Peyer's patch (tissue), 4 donors: Measurements from ENCODE around the gene GP1BA. TPM values are rescaled to one million over a fixed set of nuclear protein-coding genes. Genes with fewer than 3 reads are reported as not detected.

Experiments used
- DNase-seq, 3 donors: peaks; one replicate each; pipeline ENCODE4 v3.0.0-alpha.2; 2017 to 2019
- H3K27ac ChIP-seq, 4 donors: fragments of 200-600 bp; sonication (generic); one replicate each; pipeline ENCODE4 v1.5.1; 2016 to 2019
- H3K27me3 ChIP-seq, 2 donors: fragments of 200-600 bp; sonication (generic); one replicate each; pipeline ENCODE4 v1.5.1; 2019
- H3K36me3 ChIP-seq, 3 donors: fragments of 200-600 bp; sonication (generic); one replicate each; pipeline ENCODE4 v1.5.1; 2016 to 2019
- H3K4me1 ChIP-seq, 4 donors: fragments of 200-600 bp; sonication (generic); one replicate each; pipeline ENCODE4 v1.5.1; 2016 to 2019
- H3K4me3 ChIP-seq, 4 donors: fragments of 200-600 bp; sonication (generic); 1 replicate in 3 of 4; 2 replicates in 1 of 4; pipeline ENCODE4 v1.5.1; 2016 to 2019; ENCODE audit warnings: mild to moderate bottlenecking in 1 of 4
- H3K9me3 ChIP-seq, 4 donors: fragments of 200-600 bp; sonication (generic); one replicate each; pipeline ENCODE4 v1.5.1; 2016 to 2019; ENCODE audit warnings: mild to moderate bottlenecking in 1 of 4
- CTCF ChIP-seq, 6 experiments: fragments of 450-650 bp in 4 of 6; fragments of 200-600 bp in 2 of 6; sonication (generic) in 1 of 6; IDR thresholded peaks; one replicate each; pipeline ENCODE4 v1.5.1; 2017 to 2019; ENCODE audit warnings: antibody characterized with exemption in 6 of 6, mild to moderate bottlenecking in 3 of 6, moderate library complexity in 1 of 6
- POLR2A ChIP-seq, 2 donors: fragments of 450-650 bp; IDR thresholded peaks; one replicate each; pipeline ENCODE4 v1.5.1; 2017; ENCODE audit warnings: antibody characterized with exemption in 2 of 2, mild to moderate bottlenecking in 2 of 2, moderate library complexity in 2 of 2
- total RNA-seq, 4 donors: library from RNA; depleted of rRNA; stranded (reverse); fragments of >200 nt; gene quantifications; one replicate each; pipeline ENCODE4 v1.1.0, GENCODE V29; 2016

The GP1BA gene
- total RNA-seq, result not detected

GRCh38 chr17:4931963-4932362 is at the start of gene GP1BA:
Gene GP1BA (plus strand): TSS chr17:4932277. CDS start chr17:4932605, 328 bp downstream.
- no peaks in the 10 kb centered on the region for H3K27me3 ChIP-seq
- TF ChIP-seq CTCF (IDR thresholded peaks at IDR 0.05), result no peak
- no peak for TF ChIP-seq POLR2A (IDR thresholded peaks at IDR 0.05)
- DNase-seq, result no peak

GRCh38 chr17:4884489-4884888 is 47.6 kb upstream of the GP1BA start:
- no peak for DNase-seq
- peaks cover 0 to 69% (median 0%) of the 10 kb centered on the region in 3 donors for H3K36me3 ChIP-seq
- TF ChIP-seq CTCF (IDR thresholded peaks at IDR 0.05), result no peak
- no peak for TF ChIP-seq POLR2A (IDR thresholded peaks at IDR 0.05)

More at GRCh38 chr17:4931963-4932362, at the start of gene GP1BA:
- H3K4me3 ChIP-seq, result no peak within 1 kb of the TSS
- H3K9me3 ChIP-seq, result no peaks in the 10 kb centered on the region
- H3K4me1 ChIP-seq, result peaks cover 0 to 10% (median 7%) of the 10 kb centered on the region in 4 donors
- no peak within 1 kb of the TSS for H3K27ac ChIP-seq
- H3K36me3 ChIP-seq, result peaks cover 0 to 7% (median 0%) of the 10 kb centered on the region in 3 donors

GRCh38 chr17:4886830-4887229 is 45.2 kb upstream of the GP1BA start:
- Histone ChIP-seq H3K36me3 (peaks cover 0 to 81% (median 0%) of the 10 kb centered on the region in 3 donors), H3K9me3 (no peaks in the 10 kb centered on the region), H3K27me3 (no peaks in the 10 kb centered on the region), H3K27ac (no peak overlapping the region), H3K4me3 (no peak overlapping the region), H3K4me1 (no peaks in the 10 kb centered on the region)
- DNase-seq, result no peak
- no peak for TF ChIP-seq POLR2A (IDR thresholded peaks at IDR 0.05)
- no peak for TF ChIP-seq CTCF (IDR thresholded peaks at IDR 0.05)

More at GRCh38 chr17:4884489-4884888, 47.6 kb upstream of the GP1BA start:
- no peaks in the 10 kb centered on the region for H3K9me3 ChIP-seq
- H3K27me3 ChIP-seq, result no peaks in the 10 kb centered on the region
- H3K27ac ChIP-seq, result no peak overlapping the region
- H3K4me1 ChIP-seq, result no peaks in the 10 kb centered on the region
- no peak overlapping the region for H3K4me3 ChIP-seq

- no peak overlapping the region for H3K4me3 ChIP-seq
- H3K9me3 ChIP-seq, result no peaks in the 10 kb centered on the region
- H3K4me1 ChIP-seq, result no peaks in the 10 kb centered on the region
- TF ChIP-seq POLR2A (IDR thresholded peaks at IDR 0.05) (no peak), CTCF (IDR thresholded peaks at IDR 0.05) (no peak)
- no peak overlapping the region for H3K27ac ChIP-seq
- DNase-seq, result no peak
- no peaks in the 10 kb centered on the region for H3K27me3 ChIP-seq
- H3K36me3 ChIP-seq, result peaks cover 0 to 84% (median 0%) of the 10 kb centered on the region in 3 donors
Measured at GRCh38 chr17:4887581-4887980, 44.5 kb upstream of the GP1BA start.

- H3K36me3 ChIP-seq, result peaks cover 0 to 92% (median 0%) of the 10 kb centered on the region in 3 donors
- no peaks in the 10 kb centered on the region for H3K27me3 ChIP-seq
- no peak for DNase-seq
- no peak overlapping the region for H3K4me3 ChIP-seq
- no peaks in the 10 kb centered on the region for H3K9me3 ChIP-seq
- H3K27ac ChIP-seq, result no peak overlapping the region
- no peaks in the 10 kb centered on the region for H3K4me1 ChIP-seq
- no peak for TF ChIP-seq CTCF (IDR thresholded peaks at IDR 0.05)
- no peak for TF ChIP-seq POLR2A (IDR thresholded peaks at IDR 0.05)
Measured at GRCh38 chr17:4891411-4892410, 40.4 kb upstream of the GP1BA start.
